GM13977 (cell line): ENCODE measurements around the gene IVL.

Source experiments
- DNase-seq: peaks from one replicate; pipeline ENCODE4 v3.0.0; 2012; ENCODE audit warnings: low spot score
- CTCF ChIP-seq: IDR thresholded peaks from 2 replicates; pipeline ENCODE4 v1.5.1; 2012; ENCODE audit warnings: mild to moderate bottlenecking, control low read depth; ENCODE audit not compliant: insufficient read depth; ENCODE audit errors: extremely low read depth, missing control alignments
- in situ Hi-C: fragments of 300-500 bp; cut with MboI; formaldehyde crosslinking; loops from one replicate; pipeline ENCODE4 v1.12.0; 2022; ENCODE audit warnings: low sequenced_read_pairs, low pct_unique_long_range_greater_than_20kb, mixed read lengths, inconsistent platforms; ENCODE audit not compliant: unreplicated experiment

IVL gene

DNA sequence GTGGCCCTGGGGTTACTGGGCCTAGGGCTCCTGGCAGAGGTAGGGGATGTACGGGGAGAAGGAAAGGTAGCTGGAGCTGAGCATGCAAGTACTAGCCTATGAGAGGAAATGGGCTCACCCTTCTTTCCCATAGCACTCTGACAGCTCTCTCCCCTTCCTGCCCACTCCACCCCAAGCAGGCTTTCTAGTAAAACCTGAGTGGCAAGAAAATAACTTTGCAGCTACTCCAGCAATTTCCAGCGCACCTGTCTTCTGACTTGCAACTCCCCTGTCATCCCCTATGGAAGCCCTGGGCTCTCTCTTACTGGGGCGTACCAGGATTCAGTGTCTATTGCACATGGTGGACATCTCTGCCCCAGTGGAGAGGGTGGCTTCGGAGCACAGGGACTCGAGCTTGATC lies 6.7 kb upstream of the IVL start:
- no peak for TF ChIP-seq CTCF
- in situ Hi-C loops, result no loop called here
- no peak for DNase-seq

DNA sequence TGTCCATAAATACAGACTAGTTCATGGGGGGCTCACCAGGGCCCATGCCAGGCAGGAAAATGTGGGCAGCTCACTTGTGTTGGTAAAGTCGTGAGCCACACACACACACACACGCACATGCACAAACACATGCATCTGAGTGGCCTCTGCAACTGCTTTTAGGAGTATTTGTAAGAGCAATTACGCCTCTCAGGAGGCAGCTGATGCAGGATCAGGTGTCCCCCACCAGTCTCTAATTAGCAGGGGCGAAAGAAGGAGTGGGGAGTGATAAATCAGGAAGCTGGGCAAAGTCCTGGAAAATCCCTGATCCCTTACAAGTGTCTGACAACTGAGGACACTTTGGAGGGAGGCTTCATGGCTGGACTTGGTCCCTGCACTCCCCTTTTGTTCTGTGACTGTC lies 5.7 kb upstream of the IVL start:
- DNase-seq, result no peak
- no peak for TF ChIP-seq CTCF
- in situ Hi-C loops, result no loop called here

GRCh38 chr1:152904688-152905440 lies 3.5 kb upstream of the IVL start:
- no peak for TF ChIP-seq CTCF
- in situ Hi-C loops, result no loop called here

DNA sequence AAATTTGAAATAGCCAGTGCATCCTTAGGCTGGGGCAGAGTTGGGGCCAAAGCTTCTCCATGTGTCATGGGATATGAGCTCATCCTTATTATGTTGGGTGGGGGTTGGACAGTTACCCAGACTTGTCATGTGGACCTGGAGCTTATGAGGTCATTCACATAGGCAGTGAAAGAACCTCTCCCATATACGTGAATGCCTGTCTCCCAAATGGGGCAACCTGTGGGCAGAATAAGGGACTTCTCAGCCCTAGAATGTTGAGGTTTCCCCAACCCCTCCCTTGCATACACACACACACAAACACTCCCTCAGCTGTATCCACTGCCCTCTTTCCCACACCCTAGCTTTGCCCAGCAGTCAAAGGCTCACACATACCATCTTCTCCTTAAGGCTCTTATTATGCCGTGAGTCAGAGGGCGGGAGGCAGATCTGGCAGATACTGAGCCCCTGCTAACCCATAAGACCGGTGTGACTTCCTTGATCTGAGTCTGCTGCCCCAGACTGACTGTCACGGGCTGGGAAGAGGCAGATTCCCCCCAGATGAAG lies 2.3 kb upstream of the IVL start:
- TF ChIP-seq CTCF, result no peak
- no peak for DNase-seq
- in situ Hi-C loops, result no loop called here

More at GRCh38 chr1:152904688-152905440, 3.5 kb upstream of the IVL start:
- DNase-seq, result no peak

DNA sequence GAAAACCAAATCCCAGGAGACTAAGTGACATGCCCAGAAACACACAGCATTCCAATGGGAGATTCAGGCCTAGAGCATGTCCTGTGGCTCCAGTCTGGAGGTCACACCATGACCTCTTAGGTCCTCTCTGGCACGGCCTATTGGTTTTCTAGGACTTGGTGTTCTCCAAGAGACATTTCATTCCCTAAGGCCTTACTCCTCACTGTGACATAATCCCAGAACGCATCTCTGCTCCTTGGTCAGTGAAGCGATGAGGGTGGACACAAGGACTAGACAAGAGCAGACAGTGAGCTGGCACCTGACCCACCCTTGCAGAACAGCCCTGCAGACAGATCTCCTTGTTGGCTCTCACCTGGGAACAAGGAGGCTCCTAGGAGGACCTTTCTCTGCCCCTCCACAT lies 860 bp downstream of the IVL start:
- in situ Hi-C loops, result no loop called here

GRCh38 chr1:152912471-152912870 lies 4.1 kb downstream of the IVL start:
- no peak for TF ChIP-seq CTCF
- no peak for DNase-seq
- in situ Hi-C loops, result no loop called here

More for the DNA sequence above, 860 bp downstream of the IVL start:
- TF ChIP-seq CTCF, result no peak
- no peak for DNase-seq

GRCh38 chr1:152912900-152913299 lies 4.6 kb downstream of the IVL start:
- no peak for DNase-seq
- no peak for TF ChIP-seq CTCF
- in situ Hi-C loops, result no loop called here
